H1 (cell line): Measurements from ENCODE around the gene GABRA4. TPM values are rescaled to one million over a fixed set of nuclear protein-coding genes. Genes with fewer than 3 reads are reported as not detected.

Source experiments
- BCL11A ChIP-seq, 2 experiments: IDR thresholded peaks; one replicate each; pipeline ENCODE4 v1.6.1; 2011; ENCODE audit warnings: low read depth in 2 of 2, low read length in 2 of 2, mild to moderate bottlenecking in 2 of 2
- CHD7 ChIP-seq: fragments of 300-600 bp; sonication (generic); IDR thresholded peaks from 2 replicates; pipeline ENCODE4 v1.7.1; 2012; ENCODE audit warnings: low read length, moderate library complexity, mild to moderate bottlenecking, inconsistent platforms; ENCODE audit not compliant: insufficient replicate concordance
- EGR1 ChIP-seq: IDR thresholded peaks from 2 replicates; pipeline ENCODE4 v1.6.1; 2011; ENCODE audit warnings: low read depth, low read length, borderline replicate concordance
- MAFK ChIP-seq: IDR thresholded peaks from 2 replicates; pipeline ENCODE4 v1.6.1; 2012; ENCODE audit warnings: low read depth, mild to moderate bottlenecking, improper control_type of control experiment, low read length
- RNF2 ChIP-seq: fragments of 200-900, 300-1000 bp; sonication (generic); IDR thresholded peaks from 2 replicates; pipeline ENCODE4 v1.7.1; 2016; ENCODE audit warnings: borderline replicate concordance, low read depth, mild to moderate bottlenecking, antibody characterized with exemption, low read length; ENCODE audit not compliant: poor library complexity, severe bottlenecking; ENCODE audit errors: missing control alignments
- ZNF274 ChIP-seq: IDR thresholded peaks from 2 replicates; pipeline ENCODE4 v1.7.0; 2012; ENCODE audit warnings: low read length, borderline replicate concordance; ENCODE audit errors: extremely low read depth
- polyA plus RNA-seq, 7 experiments: library from polyadenylated mRNA; depleted of rRNA in 3 of 7; stranded (reverse) in 5 of 7; unstranded in 2 of 7; fragments of >200 nt in 5 of 7; fragments of 200-250 nt in 2 of 7; gene quantifications; 1 replicate in 5 of 7; 2 replicates in 1 of 7; 4 replicates in 1 of 7; pipeline versions ENCODE4 v1.2.1 to v1.2.3, GENCODE V29; 2011 to 2013; ENCODE audit warnings: missing spikeins in 2 of 7, mixed read lengths in 2 of 7
- total RNA-seq: library from RNA; stranded (reverse); fragmentation: NEBNext Ultra II Directional; extraction: Animal tissue kit (Norgen Biotek cat#: 25700); gene quantifications from 2 replicates; pipeline ENCODE4 v1.2.1, GENCODE V29; 2021

GABRA4 gene
- total and polyA plus RNA-seq, 2 of the 8 experiments (the other 6 are each of a cell fraction or from before 2014, with no cell fraction given) = 0.09 to 0.37 TPM

DNA sequence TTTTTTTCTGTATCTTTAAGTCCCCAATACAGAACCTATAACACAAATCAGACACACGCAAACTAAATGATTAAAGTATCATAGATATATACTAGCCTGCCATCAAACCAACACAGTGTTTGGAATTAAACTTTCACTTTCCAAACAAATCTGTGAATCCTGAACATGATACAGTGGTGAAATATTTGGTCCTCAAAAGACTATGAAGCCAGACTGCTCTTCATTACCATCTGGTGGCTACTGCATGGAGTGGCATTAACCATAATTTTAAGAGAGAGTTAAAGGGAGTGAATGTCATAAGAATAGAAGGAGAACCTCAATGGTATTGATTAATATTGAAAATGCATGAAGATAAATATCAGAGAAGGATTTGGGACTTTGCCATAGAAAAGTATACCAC lies 9.2 kb upstream of the GABRA4 start (continued):
- no peak for TF ChIP-seq CHD7
- no peak for TF ChIP-seq RNF2
- TF ChIP-seq EGR1 = no peak
- no peak for TF ChIP-seq BCL11A (IDR thresholded peaks at IDR 0.05; ENCODE audit: low read depth in 2 of 2, low read length in 2 of 2)
- TF ChIP-seq MAFK = no peak
- no peak for TF ChIP-seq ZNF274
